ENCODE results near the gene SUPT6H.

DNA sequence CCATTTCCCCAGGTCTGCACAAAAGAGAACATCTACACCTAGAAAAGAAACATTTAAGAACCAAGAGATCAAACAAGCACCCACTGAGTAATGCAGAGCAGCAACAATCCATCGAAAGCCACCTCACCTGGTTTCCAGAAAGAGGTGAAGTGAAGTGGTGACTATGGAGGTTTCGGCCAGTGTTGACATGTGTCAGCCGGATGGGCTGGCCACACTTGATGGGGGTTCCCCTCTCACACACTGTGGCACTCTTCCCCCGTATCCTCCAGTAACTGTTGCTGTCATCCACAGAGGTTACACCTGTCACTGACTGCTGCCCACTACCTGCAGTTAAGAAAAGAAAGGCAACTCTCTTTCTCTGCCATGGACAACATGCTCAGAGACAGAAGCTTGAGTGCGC, 6.8 kb upstream of the SUPT6H start:
- TF ChIP-seq, protein P1, sequence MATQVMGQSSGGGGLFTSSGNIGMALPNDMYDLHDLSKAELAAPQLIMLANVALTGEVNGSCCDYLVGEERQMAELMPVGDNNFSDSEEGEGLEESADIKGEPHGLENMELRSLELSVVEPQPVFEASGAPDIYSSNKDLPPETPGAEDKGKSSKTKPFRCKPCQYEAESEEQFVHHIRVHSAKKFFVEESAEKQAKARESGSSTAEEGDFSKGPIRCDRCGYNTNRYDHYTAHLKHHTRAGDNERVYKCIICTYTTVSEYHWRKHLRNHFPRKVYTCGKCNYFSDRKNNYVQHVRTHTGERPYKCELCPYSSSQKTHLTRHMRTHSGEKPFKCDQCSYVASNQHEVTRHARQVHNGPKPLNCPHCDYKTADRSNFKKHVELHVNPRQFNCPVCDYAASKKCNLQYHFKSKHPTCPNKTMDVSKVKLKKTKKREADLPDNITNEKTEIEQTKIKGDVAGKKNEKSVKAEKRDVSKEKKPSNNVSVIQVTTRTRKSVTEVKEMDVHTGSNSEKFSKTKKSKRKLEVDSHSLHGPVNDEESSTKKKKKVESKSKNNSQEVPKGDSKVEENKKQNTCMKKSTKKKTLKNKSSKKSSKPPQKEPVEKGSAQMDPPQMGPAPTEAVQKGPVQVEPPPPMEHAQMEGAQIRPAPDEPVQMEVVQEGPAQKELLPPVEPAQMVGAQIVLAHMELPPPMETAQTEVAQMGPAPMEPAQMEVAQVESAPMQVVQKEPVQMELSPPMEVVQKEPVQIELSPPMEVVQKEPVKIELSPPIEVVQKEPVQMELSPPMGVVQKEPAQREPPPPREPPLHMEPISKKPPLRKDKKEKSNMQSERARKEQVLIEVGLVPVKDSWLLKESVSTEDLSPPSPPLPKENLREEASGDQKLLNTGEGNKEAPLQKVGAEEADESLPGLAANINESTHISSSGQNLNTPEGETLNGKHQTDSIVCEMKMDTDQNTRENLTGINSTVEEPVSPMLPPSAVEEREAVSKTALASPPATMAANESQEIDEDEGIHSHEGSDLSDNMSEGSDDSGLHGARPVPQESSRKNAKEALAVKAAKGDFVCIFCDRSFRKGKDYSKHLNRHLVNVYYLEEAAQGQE (IDR thresholded peaks at IDR 0.05; ENCODE audit: borderline replicate concordance): no peak
- TF ChIP-seq, protein P2, sequence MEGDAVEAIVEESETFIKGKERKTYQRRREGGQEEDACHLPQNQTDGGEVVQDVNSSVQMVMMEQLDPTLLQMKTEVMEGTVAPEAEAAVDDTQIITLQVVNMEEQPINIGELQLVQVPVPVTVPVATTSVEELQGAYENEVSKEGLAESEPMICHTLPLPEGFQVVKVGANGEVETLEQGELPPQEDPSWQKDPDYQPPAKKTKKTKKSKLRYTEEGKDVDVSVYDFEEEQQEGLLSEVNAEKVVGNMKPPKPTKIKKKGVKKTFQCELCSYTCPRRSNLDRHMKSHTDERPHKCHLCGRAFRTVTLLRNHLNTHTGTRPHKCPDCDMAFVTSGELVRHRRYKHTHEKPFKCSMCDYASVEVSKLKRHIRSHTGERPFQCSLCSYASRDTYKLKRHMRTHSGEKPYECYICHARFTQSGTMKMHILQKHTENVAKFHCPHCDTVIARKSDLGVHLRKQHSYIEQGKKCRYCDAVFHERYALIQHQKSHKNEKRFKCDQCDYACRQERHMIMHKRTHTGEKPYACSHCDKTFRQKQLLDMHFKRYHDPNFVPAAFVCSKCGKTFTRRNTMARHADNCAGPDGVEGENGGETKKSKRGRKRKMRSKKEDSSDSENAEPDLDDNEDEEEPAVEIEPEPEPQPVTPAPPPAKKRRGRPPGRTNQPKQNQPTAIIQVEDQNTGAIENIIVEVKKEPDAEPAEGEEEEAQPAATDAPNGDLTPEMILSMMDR (IDR thresholded peaks at IDR 0.05; ENCODE audit: poor library complexity, severe bottlenecking): no peak
- TF ChIP-seq EP300 (conservative IDR thresholded peaks at IDR 0.05; ENCODE audit: poor library complexity, severe bottlenecking) (no peak), TAF1 (IDR thresholded peaks at IDR 0.05; ENCODE audit: low read depth) (no peak), EZH2 (IDR thresholded peaks at IDR 0.05; ENCODE audit: borderline replicate concordance, insufficient read depth, low read length, poor library complexity, severe bottlenecking) (no peak), RAD21 (conservative IDR thresholded peaks at IDR 0.05) (no peak), POLR2AphosphoS5 (IDR thresholded peaks at IDR 0.05) (no peak), SMC3 (conservative IDR thresholded peaks at IDR 0.05; ENCODE audit: poor library complexity) (no peak), MXI1 (conservative IDR thresholded peaks at IDR 0.05; ENCODE audit: poor library complexity, severe bottlenecking) (no peak)
